Peyer's patch (tissue), 4 donors: ENCODE measurements around the gene SUPT20H.

Experiments
- POLR2A ChIP-seq, 2 donors: fragments of 450-650 bp; IDR thresholded peaks; one replicate each; pipeline ENCODE4 v1.5.1; 2017; ENCODE audit warnings: antibody characterized with exemption in 2 of 2, mild to moderate bottlenecking in 2 of 2, moderate library complexity in 2 of 2
- TF ChIP-seq, protein P1 (sequence below), 6 experiments: fragments of 450-650 bp in 4 of 6; fragments of 200-600 bp in 2 of 6; sonication (generic) in 1 of 6; IDR thresholded peaks; one replicate each; pipeline ENCODE4 v1.5.1; 2017 to 2019; ENCODE audit warnings: antibody characterized with exemption in 6 of 6, mild to moderate bottlenecking in 3 of 6, moderate library complexity in 1 of 6

DNA sequence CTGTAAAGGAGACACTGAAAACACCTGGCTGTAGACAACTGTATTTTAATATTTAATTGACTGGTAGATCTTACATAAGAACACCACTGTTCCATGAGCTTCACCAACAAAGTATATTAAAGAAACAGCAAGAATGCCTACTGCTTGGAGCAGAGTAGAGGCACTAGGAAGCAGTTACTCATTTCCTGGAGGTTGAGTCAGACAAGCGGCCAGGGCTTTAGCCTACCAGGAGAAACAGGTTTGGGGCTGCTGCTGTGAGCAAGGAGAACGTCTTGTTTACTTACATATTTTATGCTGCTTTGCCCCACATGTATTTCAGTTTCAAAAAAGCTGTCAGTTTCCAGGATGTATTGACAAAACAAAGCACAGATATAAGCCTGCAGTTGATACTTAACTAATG is 93.7 kb downstream of the SUPT20H start:
- TF ChIP-seq POLR2A (IDR thresholded peaks at IDR 0.05): no peak
- TF ChIP-seq, protein P1, sequence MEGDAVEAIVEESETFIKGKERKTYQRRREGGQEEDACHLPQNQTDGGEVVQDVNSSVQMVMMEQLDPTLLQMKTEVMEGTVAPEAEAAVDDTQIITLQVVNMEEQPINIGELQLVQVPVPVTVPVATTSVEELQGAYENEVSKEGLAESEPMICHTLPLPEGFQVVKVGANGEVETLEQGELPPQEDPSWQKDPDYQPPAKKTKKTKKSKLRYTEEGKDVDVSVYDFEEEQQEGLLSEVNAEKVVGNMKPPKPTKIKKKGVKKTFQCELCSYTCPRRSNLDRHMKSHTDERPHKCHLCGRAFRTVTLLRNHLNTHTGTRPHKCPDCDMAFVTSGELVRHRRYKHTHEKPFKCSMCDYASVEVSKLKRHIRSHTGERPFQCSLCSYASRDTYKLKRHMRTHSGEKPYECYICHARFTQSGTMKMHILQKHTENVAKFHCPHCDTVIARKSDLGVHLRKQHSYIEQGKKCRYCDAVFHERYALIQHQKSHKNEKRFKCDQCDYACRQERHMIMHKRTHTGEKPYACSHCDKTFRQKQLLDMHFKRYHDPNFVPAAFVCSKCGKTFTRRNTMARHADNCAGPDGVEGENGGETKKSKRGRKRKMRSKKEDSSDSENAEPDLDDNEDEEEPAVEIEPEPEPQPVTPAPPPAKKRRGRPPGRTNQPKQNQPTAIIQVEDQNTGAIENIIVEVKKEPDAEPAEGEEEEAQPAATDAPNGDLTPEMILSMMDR (IDR thresholded peaks at IDR 0.05): no peak
